ENCODE results near the gene GHDC.

DNA sequence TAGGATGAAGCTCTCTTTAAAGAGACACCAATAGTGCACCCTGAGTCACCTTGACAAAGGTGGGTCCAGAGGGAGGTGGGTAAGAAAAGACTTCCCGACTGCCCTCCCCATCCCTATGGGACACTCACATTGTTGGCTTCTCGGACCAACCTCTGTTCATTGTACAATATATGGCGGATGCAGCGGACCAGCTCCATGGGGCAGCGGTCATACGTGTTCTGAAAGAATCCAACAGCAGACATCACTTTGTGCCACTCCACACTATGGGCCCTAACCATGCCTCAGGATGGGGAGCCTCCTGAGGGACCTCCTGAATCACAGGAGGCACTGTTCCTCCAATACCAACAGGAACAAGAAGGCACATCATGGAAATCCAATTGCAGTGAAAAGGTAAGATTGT lies 30.4 kb upstream of the GHDC start:
- TF ChIP-seq, protein P1, sequence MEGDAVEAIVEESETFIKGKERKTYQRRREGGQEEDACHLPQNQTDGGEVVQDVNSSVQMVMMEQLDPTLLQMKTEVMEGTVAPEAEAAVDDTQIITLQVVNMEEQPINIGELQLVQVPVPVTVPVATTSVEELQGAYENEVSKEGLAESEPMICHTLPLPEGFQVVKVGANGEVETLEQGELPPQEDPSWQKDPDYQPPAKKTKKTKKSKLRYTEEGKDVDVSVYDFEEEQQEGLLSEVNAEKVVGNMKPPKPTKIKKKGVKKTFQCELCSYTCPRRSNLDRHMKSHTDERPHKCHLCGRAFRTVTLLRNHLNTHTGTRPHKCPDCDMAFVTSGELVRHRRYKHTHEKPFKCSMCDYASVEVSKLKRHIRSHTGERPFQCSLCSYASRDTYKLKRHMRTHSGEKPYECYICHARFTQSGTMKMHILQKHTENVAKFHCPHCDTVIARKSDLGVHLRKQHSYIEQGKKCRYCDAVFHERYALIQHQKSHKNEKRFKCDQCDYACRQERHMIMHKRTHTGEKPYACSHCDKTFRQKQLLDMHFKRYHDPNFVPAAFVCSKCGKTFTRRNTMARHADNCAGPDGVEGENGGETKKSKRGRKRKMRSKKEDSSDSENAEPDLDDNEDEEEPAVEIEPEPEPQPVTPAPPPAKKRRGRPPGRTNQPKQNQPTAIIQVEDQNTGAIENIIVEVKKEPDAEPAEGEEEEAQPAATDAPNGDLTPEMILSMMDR (IDR thresholded peaks at IDR 0.05) = no peak
- no peak for TF ChIP-seq POLR2A (IDR thresholded peaks at IDR 0.05)
